AG09319 (cell line): ENCODE results near the gene ZNF813.
"Not testable (repeated sequence)": the region's sequence is repeated elsewhere in the genome, so short reads cannot be mapped to it uniquely, and the experiment has no call there.

Experiments
- DNase-seq: peaks from one replicate; pipeline ENCODE4 v3.0.0-alpha.2; 2010; ENCODE audit warnings: low read depth; ENCODE audit errors: extremely low read depth
- CTCF ChIP-seq: IDR thresholded peaks from 2 replicates; pipeline ENCODE4 v1.5.1; 2011; ENCODE audit warnings: low read depth, mild to moderate bottlenecking, inconsistent platforms, low read length, moderate library complexity

Gene ZNF813

GRCh38 chr19:53455828-53456227 is 11.7 kb upstream of the ZNF813 start:
- no peak for DNase-seq
- no peak for TF ChIP-seq CTCF

GRCh38 chr19:53460131-53460721 is 7.3 kb upstream of the ZNF813 start:
- not testable (repeated sequence) for DNase-seq

GRCh38 chr19:53461866-53462265 is 5.7 kb upstream of the ZNF813 start:
- DNase-seq: no peak
- TF ChIP-seq CTCF: no peak

GRCh38 chr19:53462861-53463260 is 4.7 kb upstream of the ZNF813 start:
- TF ChIP-seq CTCF: no peak
- DNase-seq: no peak

GRCh38 chr19:53463263-53463662 is 4.3 kb upstream of the ZNF813 start:
- TF ChIP-seq CTCF: no peak
- no peak for DNase-seq

- DNase-seq: no peak
Measured at GRCh38 chr19:53466726-53467484, 628 bp upstream of the ZNF813 start.

GRCh38 chr19:53468628-53469027 is 1.1 kb downstream of the ZNF813 start:
- DNase-seq: not testable (repeated sequence)

More at GRCh38 chr19:53466726-53467484, 628 bp upstream of the ZNF813 start:
- no peak for TF ChIP-seq CTCF

GRCh38 chr19:53471916-53472315 is 4.4 kb downstream of the ZNF813 start:
- TF ChIP-seq CTCF: no peak
- DNase-seq: no peak

GRCh38 chr19:53474832-53475231 is 7.3 kb downstream of the ZNF813 start:
- not testable (repeated sequence) for DNase-seq

GRCh38 chr19:53475470-53475869 is 7.9 kb downstream of the ZNF813 start:
- DNase-seq: not testable (repeated sequence)

- not testable (repeated sequence) for DNase-seq
Measured at GRCh38 chr19:53483751-53484150, 16.2 kb downstream of the ZNF813 start.
